KBM-7 (cell line): ENCODE data around the gene SPA17.

Source experiments
- DNase-seq: peaks from one replicate; pipeline ENCODE4 v3.0.0-alpha.2; 2015
- in situ Hi-C: fragments of 300-500 bp; cut with MboI; formaldehyde crosslinking; loops from 2 replicates; pipeline ENCODE4 v1.14.3; 2020; ENCODE audit warnings: low sequenced_read_pairs, low pct_unique_long_range_greater_than_20kb, mixed read lengths

The SPA17 gene

GRCh38 chr11:124717421-124717785 is 43.7 kb downstream of the SPA17 start:
- in situ Hi-C loops: no loop called here
- DNase-seq: no peak

GRCh38 chr11:124717786-124718651 is 44.3 kb downstream of the SPA17 start:
- in situ Hi-C loops: no loop called here
- peak; percentile 55 for DNase-seq

GRCh38 chr11:124718801-124719200 is 45.1 kb downstream of the SPA17 start:
- DNase-seq: no peak
- in situ Hi-C loops: no loop called here

- in situ Hi-C loops: no loop called here
- DNase-seq: no peak
Observed at GRCh38 chr11:124719534-124719933, 45.8 kb downstream of the SPA17 start.

- in situ Hi-C loops: no loop called here
- no peak for DNase-seq
Observed at GRCh38 chr11:124722176-124722575, 48.5 kb downstream of the SPA17 start.

GRCh38 chr11:124724979-124725718 is 51.4 kb downstream of the SPA17 start:
- DNase-seq: no peak
- in situ Hi-C loops: no loop called here

- peak; percentile 33 for DNase-seq
- in situ Hi-C loops: no loop called here
Observed at GRCh38 chr11:124725719-124726105, 52.0 kb downstream of the SPA17 start.

GRCh38 chr11:124727474-124727873 is 53.8 kb downstream of the SPA17 start:
- in situ Hi-C loops: no loop called here
- no peak for DNase-seq

- DNase-seq: no peak
- in situ Hi-C loops: no loop called here
Observed at GRCh38 chr11:124728134-124728533, 54.4 kb downstream of the SPA17 start.

GRCh38 chr11:124729571-124729970 is 55.9 kb downstream of the SPA17 start:
- DNase-seq: no peak
- in situ Hi-C loops: no loop called here

- DNase-seq: peak; percentile 29
- in situ Hi-C loops: no loop called here
Observed at GRCh38 chr11:124732230-124732629, 58.5 kb downstream of the SPA17 start.

- peak; percentile 32 for DNase-seq
- in situ Hi-C loops: no loop called here
Observed at GRCh38 chr11:124736736-124737135, 63.0 kb downstream of the SPA17 start.

- in situ Hi-C loops: no loop called here
- DNase-seq: no peak
Observed at GRCh38 chr11:124737638-124738305, 64.1 kb downstream of the SPA17 start.

- in situ Hi-C loops: no loop called here
- no peak for DNase-seq
Observed at GRCh38 chr11:124738713-124739478, 65.2 kb downstream of the SPA17 start.

- peak; percentile 91 for DNase-seq
- in situ Hi-C loops: no loop called here
Observed at GRCh38 chr11:124739479-124740276, 66.0 kb downstream of the SPA17 start, which contains the start of gene NRGN. TSS of gene NRGN (plus strand) at chr11:124739942. CDS start at chr11:124740085, 143 bp downstream.

- in situ Hi-C loops: no loop called here
- DNase-seq: peak; percentile 43
Observed at GRCh38 chr11:124740277-124740882, 66.7 kb downstream of the SPA17 start.

GRCh38 chr11:124742555-124742954 is 68.9 kb downstream of the SPA17 start:
- DNase-seq: no peak
- in situ Hi-C loops: no loop called here

GRCh38 chr11:124743050-124743449 is 69.3 kb downstream of the SPA17 start:
- in situ Hi-C loops: no loop called here
- DNase-seq: no peak
